ENCODE results near the gene SLC25A44. TPM values are rescaled to one million over a fixed set of nuclear protein-coding genes. Genes with fewer than 3 reads are reported as not detected.

Gene SLC25A44
- total and polyA plus RNA-seq, 2 of the 8 experiments (the other 6 are each of a cell fraction or from before 2014, with no cell fraction given): 23.4 to 32.1 TPM

DNA sequence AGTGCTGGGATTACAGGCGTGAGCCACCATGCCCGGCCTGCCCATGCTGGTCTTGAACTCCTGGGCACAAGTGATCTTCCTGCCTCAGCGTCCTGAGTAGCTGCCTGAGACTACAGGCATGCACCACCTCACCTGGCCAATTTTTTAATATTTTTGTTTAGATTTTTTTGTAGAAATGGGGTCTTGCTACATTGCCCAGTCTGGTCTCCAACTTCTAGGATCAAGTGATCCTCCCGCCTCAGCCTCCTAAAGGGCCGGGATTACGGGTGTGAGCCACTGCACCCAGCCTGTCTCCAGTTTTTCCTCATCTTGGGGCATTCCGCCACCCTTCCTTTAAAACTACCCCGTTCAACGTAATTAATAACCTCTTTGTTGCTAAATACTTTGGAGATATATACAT lies 26.3 kb downstream of the SLC25A44 start (continued):
- TF ChIP-seq, protein P1, sequence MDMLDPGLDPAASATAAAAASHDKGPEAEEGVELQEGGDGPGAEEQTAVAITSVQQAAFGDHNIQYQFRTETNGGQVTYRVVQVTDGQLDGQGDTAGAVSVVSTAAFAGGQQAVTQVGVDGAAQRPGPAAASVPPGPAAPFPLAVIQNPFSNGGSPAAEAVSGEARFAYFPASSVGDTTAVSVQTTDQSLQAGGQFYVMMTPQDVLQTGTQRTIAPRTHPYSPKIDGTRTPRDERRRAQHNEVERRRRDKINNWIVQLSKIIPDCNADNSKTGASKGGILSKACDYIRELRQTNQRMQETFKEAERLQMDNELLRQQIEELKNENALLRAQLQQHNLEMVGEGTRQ (IDR thresholded peaks at IDR 0.05; ENCODE audit: low read length): no peak
- TF ChIP-seq KDM5A (IDR thresholded peaks at IDR 0.05; ENCODE audit: low read length) (no peak), SP4 (IDR thresholded peaks at IDR 0.05; ENCODE audit: low read length) (no peak), HDAC2 (IDR thresholded peaks at IDR 0.05; ENCODE audit: borderline replicate concordance in 1 of 2, low read depth in 2 of 2, low read length in 2 of 2) (no peak)
- TF ChIP-seq, protein P2, sequence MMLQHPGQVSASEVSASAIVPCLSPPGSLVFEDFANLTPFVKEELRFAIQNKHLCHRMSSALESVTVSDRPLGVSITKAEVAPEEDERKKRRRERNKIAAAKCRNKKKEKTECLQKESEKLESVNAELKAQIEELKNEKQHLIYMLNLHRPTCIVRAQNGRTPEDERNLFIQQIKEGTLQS (IDR thresholded peaks at IDR 0.05; ENCODE audit: insufficient read depth, low read depth, low read length): no peak
